ENCODE results near the gene NEK4. TPM values are rescaled to one million over a fixed set of nuclear protein-coding genes. Genes with fewer than 3 reads are reported as not detected.

Gene NEK4
- total and polyA plus RNA-seq, 10 of the 15 experiments (the other 5 are each of a cell fraction or from before 2014, with no cell fraction given): 7.0 to 29.1 (median 16.4) TPM

DNA sequence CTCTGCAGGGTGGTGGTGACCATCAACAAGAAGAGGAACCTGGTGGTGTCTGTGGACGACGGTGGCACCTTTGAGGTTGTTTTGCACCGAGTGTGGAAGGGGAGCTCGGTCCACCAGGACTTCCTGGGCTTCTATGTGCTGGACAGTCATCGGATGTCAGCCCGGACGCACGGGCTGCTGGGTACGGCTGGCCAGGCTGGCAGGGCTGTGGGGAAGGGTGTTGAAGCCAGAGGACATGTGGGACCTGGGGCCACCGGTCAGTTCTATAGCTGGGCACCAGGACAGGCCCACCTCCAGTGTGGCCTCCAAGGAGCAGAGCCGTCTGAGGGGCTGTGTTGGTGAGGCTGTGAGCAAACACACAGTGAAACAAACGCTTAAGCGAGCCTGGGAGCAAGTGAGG lies 20.0 kb upstream of the NEK4 start:
- FAIRE-seq (no peak), ATAC-seq (no peak), DNase-seq (ENCODE audit: low read depth, low spot score) (no peak)
- Histone ChIP-seq H4K20me1 (ENCODE audit: control insufficient read depth, insufficient read depth) (no peaks in the 10 kb centered on the region), H3K4me1 (ENCODE audit: control insufficient read depth, insufficient read depth, low read length) (no peaks in the 10 kb centered on the region), H3K36me3 (ENCODE audit: control insufficient read depth in 2 of 2, insufficient read depth in 2 of 2, low read length in 1 of 2) (no peaks in the 10 kb centered on the region), H3K27me3 (replicated peaks in 1 of 2; ENCODE audit: control insufficient read depth in 2 of 2, insufficient read depth in 2 of 2, low read length in 1 of 2) (no peaks in the 10 kb centered on the region; a peak in 1 of 4 replicates), H2AFZ (ENCODE audit: control insufficient read depth, low read depth, low read length) (no peak overlapping the region), H3K79me2 (ENCODE audit: control insufficient read depth, insufficient read depth, low read length) (no peaks in the 10 kb centered on the region), H3K4me2 (ENCODE audit: control insufficient read depth, insufficient read depth) (no peak overlapping the region), H3K27ac (ENCODE audit: control insufficient read depth, insufficient read depth) (no peak overlapping the region), H3K4me3 (no peak overlapping the region), H3K9ac (ENCODE audit: control insufficient read depth, insufficient read depth, low read length) (no peak overlapping the region), H3K9me3 (replicated peaks; ENCODE audit: control insufficient read depth, insufficient read depth, low read length) (no peaks in the 10 kb centered on the region)
- intact Hi-C loops (cut with micrococcal nuclease; ENCODE audit: unreplicated experiment): no loop called here
- RAD21 ChIA-PET (ENCODE audit: unreplicated experiment): no interaction called here
- CTCF ChIA-PET: no interaction called here
- WGBS (ENCODE audit: insufficient coverage, insufficient replicate concordance, low lambda C conversion rate, missing lambda C conversion rate): 56% methylated on average over 13 of the region's 13 CpGs
- POLR2A ChIA-PET: interaction anchor here (0.6 kb wide), 1 partner anchor 20 kb away, joined by 4 read pairs; no protein-coding TSS in a partner anchor
- TF ChIP-seq CEBPB (IDR thresholded peaks at IDR 0.05; ENCODE audit: borderline replicate concordance in 1 of 2, low read depth in 2 of 2, low read length in 2 of 2) (no peak), SIN3A (IDR thresholded peaks at IDR 0.05; ENCODE audit: low read depth, low read length) (no peak), FOXK2 (IDR thresholded peaks at IDR 0.05) (no peak), CREM (IDR thresholded peaks at IDR 0.05; ENCODE audit: low read depth) (no peak), MYB (IDR thresholded peaks at IDR 0.05; ENCODE audit: borderline replicate concordance, low read depth, low read length) (no peak), POLR2AphosphoS2 (IDR thresholded peaks at IDR 0.05; ENCODE audit: low read depth, low read length) (no peak), ZBED1 (IDR thresholded peaks at IDR 0.05; ENCODE audit: borderline replicate concordance) (no peak), NFIC (IDR thresholded peaks at IDR 0.05; ENCODE audit: low read depth, low read length) (no peak), KDM1A (IDR thresholded peaks at IDR 0.05; ENCODE audit: borderline replicate concordance) (no peak), PKNOX1 (IDR thresholded peaks at IDR 0.05) (no peak), ZBTB33 (IDR thresholded peaks at IDR 0.05) (no peak)
- TF ChIP-seq, protein P1, sequence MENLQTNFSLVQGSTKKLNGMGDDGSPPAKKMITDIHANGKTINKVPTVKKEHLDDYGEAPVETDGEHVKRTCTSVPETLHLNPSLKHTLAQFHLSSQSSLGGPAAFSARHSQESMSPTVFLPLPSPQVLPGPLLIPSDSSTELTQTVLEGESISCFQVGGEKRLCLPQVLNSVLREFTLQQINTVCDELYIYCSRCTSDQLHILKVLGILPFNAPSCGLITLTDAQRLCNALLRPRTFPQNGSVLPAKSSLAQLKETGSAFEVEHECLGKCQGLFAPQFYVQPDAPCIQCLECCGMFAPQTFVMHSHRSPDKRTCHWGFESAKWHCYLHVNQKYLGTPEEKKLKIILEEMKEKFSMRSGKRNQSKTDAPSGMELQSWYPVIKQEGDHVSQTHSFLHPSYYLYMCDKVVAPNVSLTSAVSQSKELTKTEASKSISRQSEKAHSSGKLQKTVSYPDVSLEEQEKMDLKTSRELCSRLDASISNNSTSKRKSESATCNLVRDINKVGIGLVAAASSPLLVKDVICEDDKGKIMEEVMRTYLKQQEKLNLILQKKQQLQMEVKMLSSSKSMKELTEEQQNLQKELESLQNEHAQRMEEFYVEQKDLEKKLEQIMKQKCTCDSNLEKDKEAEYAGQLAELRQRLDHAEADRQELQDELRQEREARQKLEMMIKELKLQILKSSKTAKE (IDR thresholded peaks at IDR 0.05; ENCODE audit: low read depth, poor library complexity, severe bottlenecking): no peak
- BruUV-seq (replicated peaks): no TSS peak
- in situ Hi-C loops (cut with MboI): no loop called here
- SMC1A ChIA-PET (ENCODE audit: uncharacterized antibody, unreplicated experiment): no interaction called here

Measured in GM12878 (cell line).